Measurements from ENCODE around the gene SNX27.
A peak's percentile ranks its signal among the peaks of the same experiment; 100 is the strongest.
"Not testable (repeated sequence)": the region's sequence is repeated elsewhere in the genome, so short reads cannot be mapped to it uniquely, and the experiment has no call there.

Gene SNX27

DNA sequence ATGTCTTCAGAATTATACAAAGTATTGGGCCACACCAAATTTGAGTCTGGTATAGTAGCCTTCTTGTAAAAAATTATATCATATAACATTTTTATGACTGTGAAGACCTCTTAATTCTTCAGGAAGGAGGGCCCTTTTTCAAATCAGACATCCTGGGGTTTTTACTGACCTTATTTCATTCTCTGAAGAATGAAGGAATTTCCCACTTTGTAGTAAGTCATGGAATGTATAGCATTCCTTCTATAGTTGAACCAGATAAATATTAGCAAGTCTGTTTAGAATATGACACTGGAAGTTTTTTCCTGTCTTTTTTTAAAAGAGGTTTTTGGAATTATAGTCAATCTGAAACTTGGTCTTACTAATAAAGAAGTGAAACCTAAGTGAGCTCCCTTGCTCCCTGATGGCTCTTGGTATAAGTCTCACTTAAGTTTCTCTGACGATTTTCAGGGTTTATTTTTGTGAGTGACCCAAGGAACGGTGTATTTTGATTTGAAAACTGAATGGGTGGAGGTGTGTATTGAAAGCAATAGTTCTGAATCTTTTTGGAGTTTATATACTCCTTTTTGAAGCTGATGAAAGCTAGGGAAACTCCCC is 23.7 kb downstream of the SNX27 start:
- DNase-seq (no peak), ATAC-seq (replicated peaks) (no peak)
- no peak overlapping the region for H3K4me3 Mint-ChIP-seq
- H3K36me3 Mint-ChIP-seq (ENCODE audit: insufficient read depth), result no peaks in the 10 kb centered on the region
- no peaks in the 10 kb centered on the region for H3K27me3 Mint-ChIP-seq
- no peak overlapping the region for H3K27ac Mint-ChIP-seq
- peaks cover 15 to 28% of the 10 kb centered on the region in 2 donors for H3K4me1 Mint-ChIP-seq (ENCODE audit: low read depth in 2 of 2)
- no peaks in the 10 kb centered on the region for H3K9me3 Mint-ChIP-seq

DNA sequence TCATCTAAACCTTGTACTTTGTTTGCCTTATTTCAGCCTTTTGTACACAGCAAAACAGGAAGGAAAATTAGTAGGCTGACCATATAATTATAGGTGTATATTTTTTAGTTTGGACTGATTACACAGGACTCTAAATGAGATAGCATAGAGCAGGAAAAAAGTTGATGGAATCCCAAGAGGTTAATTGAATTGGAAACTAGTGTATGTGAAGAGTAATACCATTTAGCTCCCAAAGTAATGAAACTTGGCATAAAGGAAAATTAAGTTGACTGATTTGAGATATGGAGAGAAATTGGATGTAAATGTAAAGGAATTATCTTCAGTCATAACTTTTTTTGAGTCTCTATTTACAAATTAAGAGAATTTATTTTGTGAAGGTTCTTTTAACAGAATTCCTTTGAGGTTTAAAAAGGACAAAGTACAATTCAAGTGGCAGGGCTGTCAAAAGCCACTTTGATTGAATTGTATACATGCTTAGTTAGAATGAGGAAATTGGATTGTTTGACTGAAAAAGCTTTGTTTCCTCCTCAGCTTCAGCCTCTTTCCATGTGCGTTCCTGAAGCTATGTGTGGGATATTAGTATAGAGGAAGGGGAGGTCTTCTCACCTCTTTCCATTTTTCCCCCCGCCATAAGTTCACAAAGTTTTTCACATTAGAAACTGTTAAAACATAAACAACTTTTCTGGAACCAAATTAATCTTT is 26.4 kb downstream of the SNX27 start:
- no peaks in the 10 kb centered on the region for H3K27me3 Mint-ChIP-seq
- no peak for DNase-seq
- H3K4me3 Mint-ChIP-seq, result no peak overlapping the region
- H3K36me3 Mint-ChIP-seq (ENCODE audit: insufficient read depth), result no peaks in the 10 kb centered on the region
- H3K9me3 Mint-ChIP-seq, result no peaks in the 10 kb centered on the region
- ATAC-seq (replicated peaks), result no peak
- peak overlapping the region in 1 of 2 donors; percentile 32 for H3K27ac Mint-ChIP-seq
- H3K4me1 Mint-ChIP-seq (ENCODE audit: low read depth in 2 of 2), result peaks cover 12 to 28% of the 10 kb centered on the region in 2 donors

DNA sequence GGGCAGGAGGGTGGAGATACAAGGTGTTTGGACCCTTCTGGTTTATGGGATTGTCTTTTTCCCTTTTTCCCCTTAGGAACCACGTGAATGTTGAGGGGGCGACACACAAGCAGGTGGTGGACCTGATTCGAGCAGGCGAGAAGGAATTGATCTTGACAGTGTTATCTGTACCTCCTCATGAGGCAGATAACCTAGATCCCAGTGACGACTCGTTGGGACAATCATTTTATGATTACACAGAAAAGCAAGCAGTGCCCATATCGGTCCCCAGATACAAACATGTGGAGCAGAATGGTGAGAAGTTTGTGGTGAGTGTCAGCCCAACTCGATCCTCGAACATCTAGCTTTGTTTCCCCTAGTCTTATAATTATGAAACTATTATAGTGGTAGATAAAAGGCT is 27.0 kb downstream of the SNX27 start:
- H3K27me3 Mint-ChIP-seq, result no peaks in the 10 kb centered on the region
- ATAC-seq (replicated peaks), result no peak
- H3K4me3 Mint-ChIP-seq, result no peak overlapping the region
- no peaks in the 10 kb centered on the region for H3K9me3 Mint-ChIP-seq
- H3K36me3 Mint-ChIP-seq (ENCODE audit: insufficient read depth), result no peaks in the 10 kb centered on the region
- no peak for DNase-seq
- H3K27ac Mint-ChIP-seq, result no peak overlapping the region
- H3K4me1 Mint-ChIP-seq (ENCODE audit: low read depth in 2 of 2), result peaks cover 10 to 25% of the 10 kb centered on the region in 2 donors

DNA sequence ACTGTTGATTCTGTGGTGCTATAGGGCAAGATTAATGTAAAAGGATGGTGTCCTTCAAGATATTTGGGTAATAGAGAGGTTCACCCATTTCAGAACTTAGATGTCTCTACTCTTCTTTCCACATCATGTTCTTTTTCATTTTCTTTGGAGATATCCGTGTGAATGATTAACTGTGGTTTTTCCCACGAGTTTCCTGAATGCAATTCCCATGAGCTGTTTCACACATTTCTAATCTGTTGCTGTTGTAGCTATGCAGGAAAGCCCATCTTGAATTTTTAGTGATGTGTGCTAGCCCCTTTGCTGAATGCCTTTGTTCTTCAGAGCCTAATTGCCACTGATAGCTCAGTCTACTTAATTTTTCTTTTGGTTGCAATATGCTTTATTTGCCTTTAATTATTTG is 27.6 kb downstream of the SNX27 start:
- peaks cover 10 to 21% of the 10 kb centered on the region in 2 donors for H3K4me1 Mint-ChIP-seq (ENCODE audit: low read depth in 2 of 2)
- H3K27ac Mint-ChIP-seq, result no peak overlapping the region
- H3K27me3 Mint-ChIP-seq, result no peaks in the 10 kb centered on the region
- DNase-seq (no peak), ATAC-seq (replicated peaks) (no peak)
- no peak overlapping the region for H3K4me3 Mint-ChIP-seq
- no peaks in the 10 kb centered on the region for H3K9me3 Mint-ChIP-seq
- H3K36me3 Mint-ChIP-seq (ENCODE audit: insufficient read depth), result no peaks in the 10 kb centered on the region

DNA sequence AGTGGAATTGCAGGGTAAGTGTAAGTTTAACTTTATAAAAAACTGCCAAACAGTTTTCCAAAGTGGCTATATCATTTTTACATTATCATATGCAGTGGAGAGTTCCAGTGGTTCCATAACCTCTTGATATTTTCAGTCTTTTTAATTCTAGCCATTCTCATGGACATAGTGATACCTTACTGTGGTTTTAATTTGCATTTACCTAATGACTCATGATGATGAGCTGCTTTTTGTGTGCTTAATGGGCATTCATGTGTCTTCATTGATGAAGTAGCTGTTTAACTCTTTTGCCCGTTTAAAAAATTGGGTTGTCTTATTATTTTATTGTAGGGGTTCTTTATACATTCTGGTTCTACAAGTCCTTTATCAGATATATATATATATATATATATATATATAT is 29.4 kb downstream of the SNX27 start:
- Mint-ChIP-seq H3K4me3 (no peak overlapping the region), H3K9me3 (no peaks in the 10 kb centered on the region), H3K36me3 (ENCODE audit: insufficient read depth) (no peaks in the 10 kb centered on the region), H3K4me1 (ENCODE audit: low read depth in 2 of 2) (peaks cover 17 to 26% of the 10 kb centered on the region in 2 donors), H3K27ac (peak overlapping the region in 1 of 2 donors; percentile 3), H3K27me3 (no peaks in the 10 kb centered on the region)
- ATAC-seq (replicated peaks) (no peak), DNase-seq (no peak)

DNA sequence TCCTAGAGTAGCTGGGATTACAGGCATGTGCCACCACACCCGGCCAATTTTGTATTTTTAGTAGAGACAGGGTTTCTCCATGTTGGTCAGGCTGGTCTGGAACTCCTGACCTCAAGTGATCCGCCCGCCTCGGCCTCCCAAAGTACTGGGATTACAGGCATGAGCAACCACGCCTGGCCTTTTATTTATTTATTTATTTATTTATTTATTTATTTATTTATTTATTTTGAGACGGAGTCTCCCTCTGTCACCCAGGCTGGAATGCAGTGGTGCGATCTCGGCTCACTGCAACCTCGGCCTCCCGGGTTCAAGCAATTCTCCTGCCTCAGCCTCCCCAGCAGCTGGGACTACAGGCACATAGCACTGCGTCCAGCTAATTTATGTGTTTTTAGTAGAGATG is 31.2 kb downstream of the SNX27 start:
- not testable (repeated sequence) for H3K36me3 Mint-ChIP-seq (ENCODE audit: insufficient read depth); H3K27ac Mint-ChIP-seq; H3K9me3 Mint-ChIP-seq; H3K4me3 Mint-ChIP-seq; ATAC-seq (replicated peaks); DNase-seq; H3K27me3 Mint-ChIP-seq
- peaks cover 15 to 26% of the 10 kb centered on the region in 2 donors for H3K4me1 Mint-ChIP-seq (ENCODE audit: low read depth in 2 of 2)

DNA sequence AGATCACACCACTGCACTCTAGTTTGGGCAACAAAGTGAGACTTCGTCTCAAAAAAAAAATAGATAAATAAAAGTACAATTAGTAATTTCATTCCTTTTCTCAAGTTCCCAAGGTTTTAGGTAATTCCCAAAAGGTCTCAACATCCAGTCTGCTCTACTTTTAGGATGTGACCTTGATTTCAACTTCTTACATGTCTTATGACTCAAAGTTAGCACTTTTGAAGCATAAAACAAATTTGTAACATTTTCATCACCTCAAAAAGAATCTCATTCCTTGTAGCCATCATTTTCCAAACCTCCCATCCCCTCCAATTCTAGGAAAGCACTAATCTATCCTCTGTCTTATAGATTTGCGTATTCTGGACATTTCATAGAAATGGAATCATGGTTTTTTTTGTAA is 32.2 kb downstream of the SNX27 start:
- Mint-ChIP-seq H3K4me1 (ENCODE audit: low read depth in 2 of 2) (peaks cover 12 to 25% of the 10 kb centered on the region in 2 donors), H3K27me3 (no peaks in the 10 kb centered on the region), H3K36me3 (ENCODE audit: insufficient read depth) (peaks cover 9% of the 10 kb centered on the region), H3K27ac (no peak overlapping the region), H3K4me3 (no peak overlapping the region), H3K9me3 (no peaks in the 10 kb centered on the region)
- ATAC-seq (replicated peaks) (no peak), DNase-seq (no peak)

DNA sequence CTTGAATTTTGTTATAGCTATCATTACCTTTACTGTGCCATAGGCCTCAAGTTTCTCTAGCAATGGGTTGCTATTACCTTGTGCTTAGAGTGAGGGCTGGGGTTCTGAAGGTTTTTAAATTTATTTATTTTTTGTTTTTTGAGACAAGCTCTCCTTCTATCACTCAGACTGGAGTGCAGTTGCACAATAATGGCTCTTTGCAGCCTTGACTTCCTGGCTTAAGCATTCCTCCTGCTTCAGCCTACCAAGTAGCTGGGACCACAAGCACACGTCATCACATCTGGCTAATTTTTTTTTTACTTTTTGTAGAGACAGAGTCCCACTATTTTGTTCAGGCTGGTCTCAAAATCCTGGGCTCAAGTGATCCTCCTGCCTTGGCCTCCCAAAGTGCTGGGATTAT is 41.5 kb downstream of the SNX27 start:
- no peaks in the 10 kb centered on the region for H3K27me3 Mint-ChIP-seq
- DNase-seq (no peak), ATAC-seq (replicated peaks) (no peak)
- H3K9me3 Mint-ChIP-seq, result no peaks in the 10 kb centered on the region
- H3K4me3 Mint-ChIP-seq, result no peak overlapping the region
- H3K27ac Mint-ChIP-seq, result peak overlapping the region; percentile 59 to 95
- H3K4me1 Mint-ChIP-seq (ENCODE audit: low read depth in 2 of 2), result peaks cover 14 to 19% of the 10 kb centered on the region in 2 donors
- H3K36me3 Mint-ChIP-seq (ENCODE audit: insufficient read depth), result peaks cover 5% of the 10 kb centered on the region

DNA sequence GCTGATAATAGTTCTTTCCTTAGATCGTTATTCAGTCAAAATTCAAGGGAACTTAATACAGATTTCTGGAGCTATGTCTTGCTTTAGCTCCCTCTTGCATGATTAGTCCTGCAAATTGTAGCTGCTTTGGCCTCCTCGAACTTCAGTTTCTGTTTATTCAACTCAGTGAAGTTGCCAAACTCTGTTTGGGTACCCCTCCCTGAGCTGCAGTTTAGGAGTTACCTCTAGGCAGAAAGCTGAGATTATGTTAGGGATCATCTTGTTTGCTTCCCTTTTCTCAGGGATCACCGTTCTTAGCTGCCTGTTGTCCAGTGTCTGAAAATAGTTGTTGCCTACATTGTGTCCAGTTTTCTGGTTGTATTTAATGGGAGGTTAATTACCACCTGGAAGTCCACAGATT is 43.5 kb downstream of the SNX27 start:
- Mint-ChIP-seq H3K27ac (no peak overlapping the region), H3K9me3 (no peaks in the 10 kb centered on the region), H3K36me3 (ENCODE audit: insufficient read depth) (peaks cover 22% of the 10 kb centered on the region), H3K27me3 (no peaks in the 10 kb centered on the region), H3K4me3 (no peak overlapping the region), H3K4me1 (ENCODE audit: low read depth in 2 of 2) (peaks cover 14 to 19% of the 10 kb centered on the region in 2 donors)
- ATAC-seq (replicated peaks), result no peak
- DNase-seq, result no peak

DNA sequence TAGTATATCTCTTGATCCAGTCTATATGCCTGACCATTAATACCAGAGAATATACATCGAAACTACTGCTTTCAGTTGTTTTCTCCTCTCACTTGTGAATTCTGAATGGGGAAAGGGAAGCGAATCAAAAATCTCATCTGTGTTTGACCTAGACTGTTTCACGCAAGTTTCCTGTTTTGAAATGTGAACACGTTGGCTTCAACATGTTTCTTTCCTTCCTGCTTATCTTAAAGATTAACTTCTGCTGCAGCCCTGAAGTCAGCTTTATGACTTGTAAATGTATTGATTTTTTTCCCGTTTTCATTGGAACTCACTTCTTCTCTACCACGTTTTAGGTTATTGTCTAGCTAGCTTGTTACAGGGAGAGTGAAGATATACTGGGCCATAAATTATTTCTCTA is 49.9 kb downstream of the SNX27 start:
- Mint-ChIP-seq H3K36me3 (ENCODE audit: insufficient read depth) (peaks cover 51% of the 10 kb centered on the region), H3K4me1 (ENCODE audit: low read depth in 2 of 2) (peaks cover 0 to 5% of the 10 kb centered on the region in 2 donors), H3K27me3 (no peaks in the 10 kb centered on the region), H3K4me3 (no peak overlapping the region), H3K27ac (peak overlapping the region in 1 of 2 donors; percentile 67), H3K9me3 (no peaks in the 10 kb centered on the region)
- DNase-seq (no peak), ATAC-seq (replicated peaks) (no peak)

DNA sequence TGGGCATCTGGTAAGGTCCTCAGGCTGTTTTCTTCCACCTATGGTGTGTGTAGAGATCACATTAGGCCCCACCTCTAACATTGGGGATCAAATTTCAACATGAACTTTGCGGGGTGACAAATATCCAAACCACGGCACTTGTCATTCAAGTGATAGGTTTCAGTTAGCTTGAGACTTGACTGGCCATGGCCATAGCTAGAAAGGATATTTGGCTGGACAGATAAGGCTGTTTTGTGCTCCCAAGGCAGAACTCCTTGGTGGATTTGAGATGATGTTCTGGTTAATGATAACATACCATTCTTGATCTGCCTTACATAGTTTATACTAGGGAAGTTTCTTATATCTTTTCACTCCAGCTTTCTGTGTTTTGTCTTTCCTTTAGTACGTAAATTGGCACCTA is 56.2 kb downstream of the SNX27 start:
- Mint-ChIP-seq H3K4me3 (no peak overlapping the region), H3K9me3 (no peaks in the 10 kb centered on the region), H3K36me3 (ENCODE audit: insufficient read depth) (peaks cover 32% of the 10 kb centered on the region), H3K27ac (no peak overlapping the region), H3K4me1 (ENCODE audit: low read depth in 2 of 2) (peaks cover 0 to 3% of the 10 kb centered on the region in 2 donors), H3K27me3 (no peaks in the 10 kb centered on the region)
- DNase-seq (no peak), ATAC-seq (replicated peaks) (no peak)

DNA sequence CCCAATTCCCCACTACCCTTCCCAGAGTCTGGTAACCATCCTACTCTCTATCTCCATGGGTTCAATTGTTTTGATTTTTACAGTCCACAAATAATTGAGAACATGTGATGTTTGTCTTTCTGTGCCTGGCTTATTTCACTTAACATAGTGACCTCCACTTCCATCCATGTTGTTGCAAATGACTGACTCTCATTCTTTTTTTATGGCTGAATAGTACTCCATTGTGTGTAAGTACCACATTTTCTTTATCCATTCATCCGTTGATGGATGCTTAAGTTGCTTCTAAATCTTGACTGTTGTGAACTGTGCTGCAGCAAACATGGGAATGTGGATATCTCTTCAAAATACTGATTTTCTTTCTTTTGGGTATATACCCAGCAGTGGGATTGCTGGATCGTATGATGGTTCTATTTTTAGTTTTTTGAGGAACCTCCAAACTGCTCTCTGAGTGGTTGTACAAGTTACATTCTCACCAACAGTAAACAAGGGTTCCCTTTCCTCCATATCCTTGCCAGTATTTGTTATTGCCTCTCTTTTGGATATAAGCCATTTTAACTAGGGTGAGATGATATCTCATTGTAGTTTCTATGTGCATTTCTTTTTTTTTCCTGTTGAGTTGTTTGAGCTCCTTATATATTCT is 58.3 kb downstream of the SNX27 start:
- H3K4me1 Mint-ChIP-seq (ENCODE audit: low read depth in 2 of 2), result peaks cover 4 to 13% of the 10 kb centered on the region in 2 donors
- H3K27me3 Mint-ChIP-seq; ATAC-seq (replicated peaks); H3K27ac Mint-ChIP-seq; H3K4me3 Mint-ChIP-seq; H3K9me3 Mint-ChIP-seq; DNase-seq: not testable (repeated sequence)
- peaks cover 36% of the 10 kb centered on the region for H3K36me3 Mint-ChIP-seq (ENCODE audit: insufficient read depth)

DNA sequence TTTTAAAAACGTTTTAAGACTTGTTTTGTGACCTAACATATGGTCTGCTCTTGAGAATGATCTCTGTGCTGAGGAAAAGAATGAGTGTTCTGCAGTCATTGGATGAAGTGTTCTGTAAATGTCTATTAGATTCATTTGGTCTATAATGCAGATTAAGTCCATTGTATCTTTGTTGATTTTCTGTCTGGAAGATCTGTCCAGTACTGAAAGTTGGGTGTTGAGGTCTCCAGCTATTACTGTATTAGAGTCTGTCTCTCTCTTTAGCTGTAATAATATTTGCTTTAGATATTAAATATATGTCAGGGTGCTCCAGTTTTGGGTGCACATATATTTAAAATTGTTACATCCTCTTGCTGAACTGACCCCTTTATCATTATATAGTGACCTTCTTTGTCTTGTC is 61.6 kb downstream of the SNX27 start:
- Mint-ChIP-seq H3K36me3 (ENCODE audit: insufficient read depth) (peaks cover 32% of the 10 kb centered on the region), H3K4me3 (no peak overlapping the region), H3K27me3 (no peaks in the 10 kb centered on the region), H3K27ac (peak overlapping the region in 1 of 2 donors; percentile 72), H3K9me3 (no peaks in the 10 kb centered on the region), H3K4me1 (ENCODE audit: low read depth in 2 of 2) (peaks cover 4 to 13% of the 10 kb centered on the region in 2 donors)
- DNase-seq (no peak), ATAC-seq (replicated peaks) (no peak)

DNA sequence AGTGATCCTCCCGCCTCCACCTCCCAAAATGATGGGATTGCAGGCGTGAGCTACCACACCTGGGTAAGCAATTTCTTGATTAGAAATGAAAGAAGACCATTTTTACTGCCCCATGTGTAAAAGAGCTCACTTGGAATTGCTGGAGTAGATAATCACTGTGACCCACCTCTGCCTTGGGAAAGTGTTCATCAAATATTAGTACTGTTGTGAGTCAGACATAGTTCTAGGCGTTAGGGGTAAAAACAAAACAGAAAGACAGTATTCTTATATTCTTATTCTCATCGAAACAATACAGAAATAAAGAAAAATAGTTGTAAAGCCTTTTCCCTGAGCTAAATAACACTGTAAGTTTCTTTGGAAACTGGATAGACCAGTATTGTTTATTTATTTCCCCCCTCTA is 68.5 kb downstream of the SNX27 start:
- H3K36me3 Mint-ChIP-seq (ENCODE audit: insufficient read depth), result peaks cover 27% of the 10 kb centered on the region
- ATAC-seq (replicated peaks) (no peak), DNase-seq (no peak)
- H3K27me3 Mint-ChIP-seq, result no peaks in the 10 kb centered on the region
- H3K27ac Mint-ChIP-seq, result no peak overlapping the region
- no peaks in the 10 kb centered on the region for H3K4me1 Mint-ChIP-seq (ENCODE audit: low read depth in 2 of 2)
- no peaks in the 10 kb centered on the region for H3K9me3 Mint-ChIP-seq
- no peak overlapping the region for H3K4me3 Mint-ChIP-seq

All from effector memory CD8-positive, alpha-beta T cell (primary cell).